HL-60/S4 (cell line): ENCODE measurements around the gene CNTNAP2.

ENCODE experiments used
- in situ Hi-C: fragments of 300-500 bp; cut with MboI; formaldehyde crosslinking; loops from 2 replicates; pipeline ENCODE4 v1.14.3; 2022; ENCODE audit warnings: low sequenced_read_pairs

Gene CNTNAP2

GRCh38 chr7:148153616-148154284 lies 2037.1 kb downstream of the CNTNAP2 start:
- in situ Hi-C loops = no loop called here

GRCh38 chr7:148155000-148155399 lies 2038.4 kb downstream of the CNTNAP2 start:
- in situ Hi-C loops = no loop called here

DNA sequence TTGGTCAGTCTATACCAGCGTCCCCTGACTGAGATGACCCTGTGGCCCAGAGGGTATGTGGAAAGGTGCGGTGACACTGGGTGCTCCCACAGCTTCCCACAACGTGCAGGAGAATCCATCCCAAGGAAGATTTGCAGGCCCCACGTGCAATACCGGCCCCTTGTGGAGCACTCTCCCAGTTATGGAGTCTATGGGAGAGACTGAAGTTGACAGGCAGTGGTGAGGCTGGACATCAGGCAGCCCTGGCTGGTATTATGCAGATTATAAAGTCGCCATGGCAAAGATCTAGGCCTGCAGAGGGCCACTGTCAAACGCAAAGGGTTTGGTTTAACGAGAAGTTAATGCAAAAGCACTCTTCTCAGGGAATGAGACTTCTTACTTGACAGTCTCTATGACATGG lies 2039.2 kb downstream of the CNTNAP2 start:
- in situ Hi-C loops = no loop called here

GRCh38 chr7:148156233-148156632 lies 2039.6 kb downstream of the CNTNAP2 start:
- in situ Hi-C loops = no loop called here

DNA sequence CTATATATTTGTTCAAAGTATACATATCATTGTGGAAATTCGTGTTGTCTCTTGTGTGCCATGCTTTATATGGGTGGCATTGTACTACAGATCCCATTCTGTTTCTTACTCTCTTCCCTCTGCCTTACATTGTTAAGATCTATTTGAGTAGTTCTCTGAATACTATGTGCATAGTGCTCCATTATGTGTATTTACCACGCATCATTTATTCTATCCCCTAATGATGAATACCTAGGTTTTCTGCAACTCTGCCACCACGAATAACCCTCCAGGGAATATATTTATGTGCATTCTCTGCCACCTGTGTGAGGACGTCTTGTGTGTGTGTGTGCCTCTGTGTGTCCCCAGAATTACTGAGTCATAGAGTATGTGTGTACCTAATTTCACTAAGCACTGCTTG lies 2042.7 kb downstream of the CNTNAP2 start:
- in situ Hi-C loops = no loop called here

DNA sequence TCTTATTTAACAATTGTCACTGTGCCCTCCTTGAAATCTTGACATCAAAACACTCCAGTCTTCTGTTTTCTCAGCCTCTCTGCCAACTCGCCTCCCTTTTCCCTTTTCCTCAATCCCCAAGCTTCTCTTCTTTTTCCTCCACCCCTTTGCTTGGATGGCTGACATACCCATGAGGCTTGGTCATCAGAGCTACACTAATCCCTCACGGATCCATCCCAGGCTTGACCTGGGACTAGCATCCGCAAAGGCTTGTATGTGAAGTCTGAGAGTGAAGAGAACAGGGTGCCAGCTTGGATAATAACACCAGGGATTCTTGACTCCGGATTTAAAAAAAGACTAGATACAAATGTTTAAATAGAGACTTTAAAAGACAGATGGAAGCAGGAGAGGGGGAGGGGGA lies 2045.2 kb downstream of the CNTNAP2 start:
- in situ Hi-C loops = no loop called here

DNA sequence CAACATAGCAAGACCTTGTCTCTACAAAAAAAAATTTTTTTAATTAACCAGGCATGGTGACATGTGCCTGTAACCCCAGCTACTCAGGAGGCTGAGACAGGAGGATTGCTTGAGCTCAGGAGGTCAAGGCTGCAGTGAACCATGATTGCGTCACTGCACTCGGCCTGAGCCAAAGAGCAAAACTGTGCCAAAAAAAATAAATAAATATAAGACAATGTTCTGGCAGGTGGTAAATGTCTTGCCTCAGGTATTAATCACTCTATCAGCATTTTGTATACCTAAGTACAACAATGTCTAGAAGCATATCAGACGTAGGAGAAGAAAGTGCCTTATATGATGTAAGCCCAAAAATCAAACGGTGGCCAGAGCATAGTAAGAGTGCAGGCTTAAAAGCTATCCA lies 2046.2 kb downstream of the CNTNAP2 start:
- in situ Hi-C loops = no loop called here

DNA sequence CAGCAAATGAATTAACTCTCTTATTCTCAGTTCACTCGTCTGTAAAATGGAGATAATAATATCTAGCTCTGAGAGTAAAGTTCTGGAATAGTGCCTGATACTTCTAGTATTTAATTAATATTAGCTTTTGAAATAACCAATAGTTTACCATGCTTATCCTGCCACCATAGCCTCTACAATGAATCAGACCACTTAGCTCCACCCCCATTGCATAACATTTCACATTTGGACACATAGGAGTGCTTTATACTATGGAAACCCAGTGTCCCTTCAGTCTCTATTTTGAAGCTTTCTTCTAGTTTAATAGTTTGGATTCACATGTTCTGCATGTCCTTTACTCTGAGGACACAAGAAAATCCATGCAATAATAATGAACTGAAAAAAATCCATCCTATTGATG lies 2046.6 kb downstream of the CNTNAP2 start:
- in situ Hi-C loops = no loop called here

DNA sequence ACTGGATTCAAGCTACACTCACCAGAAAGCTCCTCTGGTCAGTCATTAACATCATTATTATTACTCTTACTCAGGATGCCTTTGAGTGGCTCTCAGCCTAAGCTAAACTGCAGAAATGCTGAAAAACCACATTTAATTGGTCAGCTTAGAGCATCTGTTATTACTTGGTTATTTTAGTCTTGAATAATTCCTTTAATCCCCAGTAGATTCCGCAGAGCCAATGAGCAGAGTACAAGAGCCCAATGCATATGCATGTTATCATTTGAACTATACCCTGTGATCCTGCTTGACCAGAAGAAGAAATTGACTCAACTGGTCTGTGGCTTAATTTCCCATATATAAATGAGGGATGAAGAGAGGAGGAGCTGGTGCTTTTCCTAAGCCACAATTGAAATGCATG lies 2056.3 kb downstream of the CNTNAP2 start:
- in situ Hi-C loops = no loop called here

GRCh38 chr7:148173369-148173768 lies 2056.8 kb downstream of the CNTNAP2 start:
- in situ Hi-C loops = no loop called here

DNA sequence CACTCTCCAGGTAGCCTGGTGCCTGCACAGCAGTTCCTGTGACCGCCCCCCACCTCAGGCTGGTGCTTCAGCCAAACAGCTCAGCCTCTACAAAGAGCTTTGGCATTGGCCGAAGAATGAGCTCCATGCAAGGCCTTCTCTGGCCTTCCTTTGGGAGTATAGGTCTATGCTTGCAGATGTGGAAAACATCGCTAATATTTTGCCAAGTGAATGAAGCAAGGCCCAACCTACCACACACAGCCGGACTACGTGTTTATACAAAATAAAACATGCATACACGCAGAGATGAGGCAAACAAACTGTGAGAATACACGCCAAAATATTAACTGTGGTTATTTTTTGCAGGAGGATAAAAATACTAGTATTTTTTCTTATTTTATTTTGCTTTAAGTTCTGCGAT lies 2057.8 kb downstream of the CNTNAP2 start:
- in situ Hi-C loops = no loop called here

- in situ Hi-C loops = no loop called here
These were observed 2058.9 kb downstream of the CNTNAP2 start for GRCh38 chr7:148175512-148175911.

GRCh38 chr7:148177972-148178371 lies 2061.4 kb downstream of the CNTNAP2 start:
- in situ Hi-C loops = no loop called here

- in situ Hi-C loops = no loop called here
These were observed 2063.5 kb downstream of the CNTNAP2 start for GRCh38 chr7:148180075-148180474.

DNA sequence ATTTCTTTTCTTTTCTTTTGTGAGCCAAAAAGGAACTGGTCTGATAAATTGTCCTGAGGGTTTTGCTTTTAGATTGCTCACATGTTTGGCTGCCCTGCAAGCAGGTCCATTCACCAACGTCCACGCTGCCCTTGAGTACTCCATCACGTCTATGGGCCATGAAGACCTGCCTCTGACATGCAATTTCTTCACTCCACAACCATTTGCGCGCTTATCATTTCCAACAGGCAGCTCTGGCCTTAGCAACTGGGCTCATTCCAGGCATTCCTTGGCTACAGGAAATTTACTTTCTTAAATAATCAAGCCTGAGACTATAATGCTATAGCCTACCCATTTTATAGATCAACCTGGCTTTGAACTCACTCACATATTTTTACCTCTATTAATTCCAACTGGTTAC lies 2065.7 kb downstream of the CNTNAP2 start:
- in situ Hi-C loops = no loop called here

GRCh38 chr7:148185041-148185440 lies 2068.4 kb downstream of the CNTNAP2 start:
- in situ Hi-C loops = no loop called here

- in situ Hi-C loops = no loop called here
These were observed 2070.9 kb downstream of the CNTNAP2 start for GRCh38 chr7:148187471-148187870.

- in situ Hi-C loops = no loop called here
These were observed 2074.9 kb downstream of the CNTNAP2 start for GRCh38 chr7:148191391-148192065.

DNA sequence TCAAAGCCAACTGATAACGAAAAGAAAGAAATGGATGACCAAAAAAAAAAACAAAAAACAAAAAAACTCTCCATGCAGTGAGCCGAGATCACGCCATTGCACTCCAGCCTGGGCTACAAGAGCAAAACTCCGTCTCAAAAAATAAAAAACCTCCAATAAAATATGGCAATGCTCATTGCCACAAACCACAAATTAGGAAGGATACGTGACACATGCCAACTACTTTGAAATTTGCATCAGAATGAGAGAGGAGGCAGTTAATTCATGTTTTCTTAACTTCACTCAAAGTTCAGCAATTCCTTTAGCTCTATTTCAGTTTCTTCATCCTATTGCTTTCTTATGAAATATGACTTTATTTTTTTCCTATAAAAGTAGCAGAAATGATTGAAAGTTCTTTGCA lies 2075.9 kb downstream of the CNTNAP2 start:
- in situ Hi-C loops = no loop called here

- in situ Hi-C loops = no loop called here
These were observed 2085.4 kb downstream of the CNTNAP2 start for GRCh38 chr7:148201992-148202391.

- in situ Hi-C loops = no loop called here
These were observed 2088.2 kb downstream of the CNTNAP2 start for GRCh38 chr7:148204639-148205304.

- in situ Hi-C loops = no loop called here
These were observed 2093.1 kb downstream of the CNTNAP2 start for GRCh38 chr7:148209643-148210190.
